Breast epithelium (tissue), 3 donors: ENCODE results near the gene PNPLA6.

Source experiments
- CTCF ChIP-seq, 3 donors: fragments of 450-650 bp; IDR thresholded peaks; one replicate each; pipeline ENCODE4 v1.5.1; 2016 to 2017; ENCODE audit warnings: antibody characterized with exemption in 3 of 3, mild to moderate bottlenecking in 3 of 3, moderate library complexity in 3 of 3
- POLR2AphosphoS5 ChIP-seq, 3 donors: sonication (generic); formaldehyde crosslinking; IDR thresholded peaks; one replicate each; pipeline ENCODE4 v1.6.1; 2017; ENCODE audit warnings: antibody characterized with exemption in 3 of 3

- no peak for TF ChIP-seq CTCF (IDR thresholded peaks at IDR 0.05)
- no peak for TF ChIP-seq POLR2AphosphoS5 (IDR thresholded peaks at IDR 0.05)
Measured at GRCh38 chr19:7562646-7563393, 27.3 kb downstream of the PNPLA6 start.
